LoVo (cell line): ENCODE results near the gene GASK1B.

ENCODE experiments used
- DNase-seq: peaks from one replicate; pipeline ENCODE4 v3.0.0-alpha.2; 2016; ENCODE audit warnings: low spot score

GASK1B gene

DNA sequence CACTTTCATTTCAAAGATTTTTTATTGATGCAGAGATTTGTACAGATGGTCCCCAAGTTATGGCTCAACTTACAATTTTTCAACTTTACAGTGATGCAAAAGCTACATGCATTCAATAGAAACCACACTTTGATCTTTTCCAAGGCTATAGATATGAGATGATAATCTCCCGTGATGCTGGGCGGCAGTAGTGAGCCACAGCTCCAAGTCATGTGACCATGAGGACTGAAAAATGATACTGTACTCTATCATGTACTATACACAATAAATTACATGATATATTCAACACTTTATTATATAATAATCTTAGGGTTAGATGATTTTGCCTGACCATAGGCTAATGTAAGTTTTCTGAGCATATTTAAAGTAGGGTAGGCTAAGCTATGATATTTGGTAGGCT, 14.0 kb upstream of the GASK1B start:
- DNase-seq, result no peak

DNA sequence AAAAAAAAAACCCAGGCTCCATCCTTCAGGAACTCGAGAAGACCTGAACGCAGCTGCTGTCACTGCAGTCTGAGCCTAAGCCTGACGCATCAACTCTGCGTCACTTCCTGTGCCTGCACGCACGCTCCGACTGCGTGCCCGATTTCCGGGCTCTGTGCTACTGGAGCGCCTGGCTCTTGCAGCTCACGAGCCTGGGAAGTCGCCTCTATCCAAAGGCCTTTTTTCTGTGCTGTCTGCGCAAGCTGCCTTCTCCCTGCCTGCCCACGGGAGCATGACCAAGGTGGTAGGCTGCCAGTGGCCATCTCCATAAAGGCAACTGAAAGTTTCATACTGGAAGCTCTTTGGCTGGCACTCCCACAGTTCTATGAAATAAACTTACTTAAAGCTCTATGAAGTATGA, 9.9 kb upstream of the GASK1B start:
- DNase-seq, result no peak

DNA sequence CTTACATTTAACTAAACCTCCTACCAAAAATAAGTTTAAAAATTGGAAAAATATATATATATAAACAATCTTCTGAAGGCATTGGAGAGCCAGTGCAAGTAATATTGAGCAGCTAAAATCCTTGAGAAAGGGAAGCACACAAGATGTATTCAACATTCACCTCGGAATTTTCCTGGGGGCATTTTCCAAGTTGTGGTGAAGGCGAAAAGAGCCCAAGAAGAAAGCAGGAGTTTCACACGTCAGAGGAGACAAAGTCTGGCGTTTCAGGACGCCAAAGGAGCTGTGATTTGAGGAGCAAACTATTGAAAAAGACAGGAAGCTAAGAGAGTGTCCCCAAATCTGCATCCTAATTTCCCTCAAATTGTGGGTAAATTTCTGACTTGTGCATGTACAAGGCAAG, 9.1 kb upstream of the GASK1B start:
- no peak for DNase-seq

DNA sequence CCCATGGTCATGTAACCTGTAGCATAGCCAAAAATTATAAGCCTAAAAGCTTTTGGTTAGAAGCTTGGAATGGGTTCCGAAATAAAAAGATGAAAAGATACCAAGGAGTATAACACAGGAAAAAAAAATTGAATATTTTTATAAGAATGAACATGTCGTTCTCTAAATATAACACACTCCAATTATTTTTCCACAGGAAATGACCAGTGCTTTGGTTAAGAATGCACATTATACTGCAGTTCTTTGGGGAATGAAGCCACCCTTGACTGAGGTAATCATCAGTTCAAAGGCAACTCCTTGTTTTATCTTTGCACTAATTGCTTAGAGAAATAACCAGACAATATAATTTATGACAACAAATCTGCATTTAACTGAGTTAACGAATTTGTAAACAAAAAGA, 6.6 kb upstream of the GASK1B start:
- no peak for DNase-seq

DNA sequence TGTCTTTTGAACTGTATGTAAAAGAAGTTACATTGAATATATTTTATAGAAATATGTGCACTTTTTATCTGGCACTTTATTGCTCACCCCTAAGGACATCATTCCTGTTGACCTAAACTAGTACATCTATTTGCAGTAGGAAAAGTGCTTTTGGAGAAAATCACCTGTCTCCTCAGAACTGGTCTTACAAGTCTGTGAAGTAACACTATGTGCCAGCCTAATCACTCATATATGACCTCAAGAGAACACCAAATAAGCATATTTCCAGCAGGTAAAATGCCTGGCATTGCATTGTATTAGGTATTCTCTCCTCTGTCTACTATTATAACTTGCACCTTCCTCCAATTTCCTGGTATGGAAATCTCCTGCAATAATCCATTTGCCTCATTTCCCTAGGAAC, 4.0 kb upstream of the GASK1B start:
- no peak for DNase-seq

DNA sequence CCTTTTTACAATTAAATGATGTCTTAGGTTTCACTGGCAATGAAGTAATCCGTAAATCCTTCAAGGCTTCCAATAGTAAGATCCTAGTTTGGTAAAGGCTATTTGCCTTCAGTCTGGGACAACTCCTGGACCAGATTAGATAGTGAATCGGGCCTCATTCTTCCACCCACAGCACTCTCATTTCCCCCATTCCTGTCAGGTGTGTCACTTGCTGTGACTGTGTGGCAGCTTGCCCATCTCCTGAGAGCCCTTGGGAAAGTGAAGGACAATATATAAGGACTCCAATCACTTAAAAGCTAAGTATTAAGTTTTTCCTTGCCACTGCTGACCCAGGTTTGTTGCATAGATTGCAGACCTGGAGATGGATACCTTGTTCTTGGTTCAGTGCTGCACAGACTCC, 3.3 kb upstream of the GASK1B start:
- peak; percentile 41 for DNase-seq

DNA sequence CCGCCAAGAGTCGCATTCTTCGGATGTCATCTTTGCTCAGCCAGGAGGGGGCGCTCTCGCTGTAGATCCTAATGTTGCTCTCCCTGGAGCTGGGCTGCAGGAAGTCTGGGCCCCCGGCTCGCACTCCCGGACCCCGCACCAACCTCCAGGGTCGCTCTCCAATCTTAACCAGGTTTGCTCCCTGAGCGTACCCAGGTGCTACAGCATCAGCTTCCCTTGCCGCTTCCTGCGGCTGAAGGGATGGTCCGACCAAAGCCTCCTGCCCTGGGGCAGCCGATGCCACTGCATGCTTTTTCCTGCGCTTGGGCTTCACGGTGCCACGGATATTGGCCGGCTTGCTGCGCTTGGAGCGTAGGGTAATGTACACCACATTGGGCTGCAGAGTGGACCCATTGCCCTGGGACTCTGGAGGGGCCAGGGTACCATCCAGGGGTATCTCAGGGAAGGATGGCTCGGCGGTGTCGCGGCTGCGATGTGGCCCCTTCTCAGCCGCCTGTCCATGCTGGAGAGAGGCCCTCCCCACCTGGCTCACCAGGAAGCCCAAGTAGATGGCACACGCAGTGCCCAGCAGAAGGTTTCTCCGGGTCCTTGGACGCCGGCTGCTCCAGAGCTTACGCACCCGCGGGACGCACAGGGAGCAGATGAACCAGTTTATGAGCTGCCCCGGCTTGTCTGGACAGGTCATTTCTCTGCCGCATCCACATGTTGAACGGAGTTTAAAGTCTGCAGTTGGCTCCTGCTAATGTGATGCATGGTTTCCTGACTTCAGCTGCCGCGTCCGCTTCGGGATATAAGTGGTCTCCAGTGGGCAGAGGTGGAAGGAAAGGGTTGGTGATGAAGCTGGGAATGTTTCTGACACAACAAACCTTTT, 1.9 kb downstream of the GASK1B start:
- no peak for DNase-seq

DNA sequence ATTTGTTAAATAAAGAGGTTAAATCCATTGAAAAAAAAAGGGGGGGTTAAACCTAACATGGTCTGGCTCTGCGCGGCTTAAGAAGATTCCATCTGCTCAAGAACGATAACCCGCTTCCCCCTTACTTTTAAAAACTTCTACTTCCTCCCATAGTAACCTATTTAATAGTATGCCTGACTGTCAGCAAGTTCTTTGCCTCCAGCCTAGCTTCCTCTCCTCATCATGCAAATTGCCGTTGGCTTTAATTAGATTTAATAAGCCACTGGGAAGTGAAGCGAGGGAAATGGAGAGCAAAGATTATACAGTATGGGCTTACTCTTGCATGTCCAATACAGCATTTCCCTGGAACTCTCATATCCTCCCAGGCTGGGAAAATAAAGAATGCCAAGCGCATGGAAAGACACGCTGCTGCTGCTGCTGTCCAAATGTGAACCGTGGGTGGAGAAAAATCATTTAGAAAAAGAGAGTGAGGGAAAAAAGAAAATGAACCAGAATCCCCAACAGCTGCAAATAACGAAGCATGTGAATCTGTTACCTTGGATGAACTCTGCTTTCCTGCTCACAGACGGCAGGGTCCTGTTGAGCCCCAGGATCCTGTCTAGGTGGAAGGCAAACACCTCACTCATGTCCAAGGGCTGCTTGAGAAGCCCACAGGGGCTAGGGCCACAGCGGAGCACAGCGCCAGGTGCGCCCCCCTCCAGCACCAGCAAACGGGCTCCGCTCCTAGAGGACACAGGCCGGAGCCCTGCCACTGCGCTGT, 2.7 kb downstream of the GASK1B start:
- DNase-seq, result no peak

DNA sequence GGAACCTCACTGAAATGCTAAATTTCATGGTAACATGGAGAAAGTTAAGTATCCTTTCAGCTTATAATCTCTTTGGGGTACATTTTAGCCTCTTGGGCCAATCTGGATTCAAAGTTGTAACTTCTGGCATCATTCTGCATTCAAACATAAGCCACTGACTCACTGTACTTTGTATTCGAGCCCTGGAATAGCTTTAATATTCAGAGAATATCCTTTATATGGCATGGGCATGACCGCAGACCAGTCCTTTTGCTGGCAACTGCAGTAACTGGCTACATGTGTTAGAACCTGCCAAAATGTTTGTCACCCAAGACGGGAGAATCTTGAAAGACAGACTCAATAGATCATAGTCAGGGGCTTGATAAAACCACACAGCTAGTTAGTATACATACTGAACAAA, 3.3 kb downstream of the GASK1B start:
- DNase-seq, result no peak

DNA sequence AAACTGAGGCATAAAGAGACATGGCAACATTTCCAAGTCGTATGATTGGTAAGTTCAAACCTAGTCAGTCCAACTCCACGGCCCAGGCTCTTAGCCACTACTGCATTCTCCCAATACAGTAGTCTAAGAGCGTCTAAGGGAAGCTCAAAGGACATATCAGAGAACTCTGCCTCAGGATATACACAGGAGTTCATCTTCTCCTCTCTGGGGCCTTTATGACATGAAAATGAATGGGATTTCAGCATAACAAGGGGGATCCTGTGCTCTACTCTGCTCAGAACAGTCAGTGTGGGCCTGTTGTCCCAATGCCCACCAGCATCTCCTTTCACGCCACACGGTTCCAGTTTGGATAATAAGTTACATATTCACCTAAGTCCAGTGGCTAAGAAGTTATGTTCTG, 4.2 kb downstream of the GASK1B start:
- DNase-seq, result no peak

DNA sequence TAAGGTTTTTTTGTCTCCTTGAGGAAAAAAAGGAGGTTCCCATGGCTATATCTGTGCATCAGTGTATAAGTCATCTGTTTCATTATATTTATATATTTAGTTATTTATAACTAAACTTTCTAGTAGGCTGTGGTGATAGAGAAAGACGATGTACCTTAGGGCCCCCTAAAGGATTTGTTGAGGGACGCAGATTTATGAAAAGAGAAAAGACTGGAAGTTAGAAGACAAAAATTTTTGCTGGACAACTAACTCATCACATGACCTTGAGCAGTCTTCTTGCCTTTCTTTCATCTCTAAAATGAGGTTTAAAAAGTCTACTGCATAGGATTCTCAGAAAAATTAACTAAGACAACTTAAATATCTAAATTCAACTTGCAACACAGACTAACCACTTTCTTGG, 6.1 kb downstream of the GASK1B start:
- DNase-seq, result no peak

DNA sequence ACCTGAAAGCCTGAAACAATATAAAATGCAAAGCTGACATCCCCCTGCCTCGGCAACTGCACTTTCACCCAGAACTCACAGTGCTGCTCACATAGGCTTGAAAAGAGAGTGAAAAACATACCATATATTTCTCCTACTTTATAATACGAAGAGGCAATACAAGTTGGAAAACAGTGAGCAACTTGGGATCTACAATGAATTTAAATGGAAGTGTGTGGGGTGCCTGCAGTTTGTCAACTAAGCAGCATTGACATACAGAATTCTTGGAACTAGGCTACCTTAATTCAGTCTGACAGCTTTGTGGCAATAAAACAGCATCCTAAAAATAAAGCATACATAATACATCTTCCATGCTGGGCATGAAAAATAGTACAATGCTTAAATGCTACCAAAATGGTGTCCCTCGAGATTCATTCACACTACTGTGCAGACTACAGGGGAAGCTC, 8.0 kb downstream of the GASK1B start:
- no peak for DNase-seq

DNA sequence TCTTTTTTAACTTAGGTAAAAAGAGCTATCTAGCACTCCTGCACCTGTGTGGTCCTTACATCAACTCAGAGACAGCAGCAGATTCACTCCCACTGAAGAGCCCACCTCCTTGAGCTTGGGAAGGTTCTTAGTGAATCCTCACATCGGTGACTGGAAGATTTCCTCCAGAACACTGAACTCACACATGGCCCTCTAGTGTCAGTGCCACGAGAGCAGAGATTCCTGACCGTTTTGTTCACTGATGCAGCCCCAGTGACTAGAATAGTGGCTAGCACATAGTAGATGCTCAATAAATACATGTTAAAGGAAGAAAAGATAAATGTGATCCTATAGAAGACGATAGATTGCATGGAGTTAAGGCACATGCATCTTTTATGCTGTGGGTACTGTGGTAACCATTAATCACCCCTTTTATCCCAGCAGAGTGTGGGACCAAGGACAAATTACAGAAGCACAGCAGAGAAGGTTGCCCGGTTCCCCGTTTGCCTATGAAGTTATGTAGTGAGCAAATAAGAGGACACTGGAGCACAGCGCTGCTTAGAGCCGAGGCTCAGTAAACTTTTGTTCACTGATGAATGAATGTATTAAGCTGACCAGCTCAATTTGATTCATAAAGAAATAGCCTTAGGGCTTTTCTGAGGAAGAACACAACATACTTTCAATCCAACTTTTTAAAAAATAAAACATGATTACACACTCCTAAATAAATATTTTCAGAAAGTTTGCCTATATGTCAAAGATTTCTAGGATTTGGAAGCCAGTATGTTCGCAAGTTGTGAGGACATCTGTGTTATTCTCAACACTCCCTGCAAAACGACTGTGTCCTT, 8.7 kb downstream of the GASK1B start:
- no peak for DNase-seq

DNA sequence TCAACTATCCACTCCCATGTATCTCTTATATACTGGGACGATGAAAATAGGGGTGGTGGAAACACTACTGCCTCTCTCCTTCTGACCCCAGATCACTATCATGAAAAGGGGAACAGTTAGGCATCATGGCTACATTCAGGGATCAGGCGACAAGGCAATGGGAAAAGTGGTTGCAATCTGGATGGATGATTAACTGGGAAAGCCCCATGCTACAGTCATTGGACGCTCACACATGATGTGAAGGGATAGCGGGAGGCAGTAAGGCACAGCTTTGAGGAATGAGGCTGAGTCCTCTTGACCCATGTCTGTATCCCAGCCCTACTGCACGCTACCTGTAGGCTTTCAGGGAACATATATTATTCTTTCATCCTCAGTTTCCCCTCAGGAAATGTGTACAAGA, 10.2 kb downstream of the GASK1B start:
- DNase-seq, result no peak

DNA sequence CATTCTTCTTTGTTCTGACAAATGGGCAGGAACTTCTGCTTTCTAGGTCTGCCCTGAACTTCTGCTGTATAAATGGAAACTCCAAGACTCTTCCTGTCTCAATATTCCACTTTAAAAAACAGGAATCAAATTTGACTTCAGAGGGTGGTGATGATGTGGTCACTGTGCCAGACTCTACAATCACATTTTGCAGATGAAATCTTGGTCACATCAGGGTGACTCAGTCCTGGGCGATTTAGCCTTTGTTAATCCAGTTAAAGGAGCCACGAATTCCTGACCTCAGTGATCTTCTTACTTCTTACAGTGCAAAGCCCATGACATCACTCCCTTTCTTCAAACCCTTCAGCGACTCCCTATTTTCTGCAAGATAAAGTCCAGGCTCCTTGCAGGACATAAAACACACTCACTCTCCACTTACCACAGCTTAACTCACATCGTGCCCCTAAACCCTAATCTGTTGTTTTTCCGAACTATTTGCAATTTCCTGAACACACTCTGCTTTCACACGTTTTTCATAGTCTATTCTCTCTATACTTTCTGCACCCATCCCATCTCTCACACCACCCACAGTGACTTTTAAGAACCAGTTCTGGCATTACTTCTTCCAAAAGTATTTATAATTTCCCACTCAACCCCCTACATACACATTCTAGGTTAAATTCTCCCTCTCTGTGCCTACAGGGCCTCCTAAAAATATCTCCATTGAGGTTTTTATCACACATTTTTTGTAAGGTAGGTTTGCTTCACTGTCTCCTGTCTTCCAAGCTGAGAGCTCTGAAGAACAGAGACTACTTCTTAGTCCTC, 11.1 kb downstream of the GASK1B start:
- peak; percentile 25 for DNase-seq

DNA sequence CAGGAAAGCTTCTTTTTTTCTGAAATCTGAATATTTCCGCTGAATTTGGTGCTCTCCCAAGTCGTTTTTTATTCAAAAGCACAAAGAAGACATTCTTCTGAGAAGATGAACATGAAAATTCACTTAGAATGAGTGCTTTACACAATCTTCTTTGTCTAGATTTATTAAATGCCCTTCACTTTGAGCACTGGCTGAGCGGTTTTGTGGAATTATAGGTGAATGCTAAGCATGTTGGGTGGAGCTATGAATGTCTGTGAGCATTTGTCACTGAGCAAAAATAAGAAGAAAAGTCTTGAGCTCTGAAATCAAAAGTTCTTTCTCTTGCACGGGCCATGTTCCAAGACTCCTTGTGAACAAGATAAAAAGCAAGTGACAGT, 13.1 kb downstream of the GASK1B start:
- no peak for DNase-seq

DNA sequence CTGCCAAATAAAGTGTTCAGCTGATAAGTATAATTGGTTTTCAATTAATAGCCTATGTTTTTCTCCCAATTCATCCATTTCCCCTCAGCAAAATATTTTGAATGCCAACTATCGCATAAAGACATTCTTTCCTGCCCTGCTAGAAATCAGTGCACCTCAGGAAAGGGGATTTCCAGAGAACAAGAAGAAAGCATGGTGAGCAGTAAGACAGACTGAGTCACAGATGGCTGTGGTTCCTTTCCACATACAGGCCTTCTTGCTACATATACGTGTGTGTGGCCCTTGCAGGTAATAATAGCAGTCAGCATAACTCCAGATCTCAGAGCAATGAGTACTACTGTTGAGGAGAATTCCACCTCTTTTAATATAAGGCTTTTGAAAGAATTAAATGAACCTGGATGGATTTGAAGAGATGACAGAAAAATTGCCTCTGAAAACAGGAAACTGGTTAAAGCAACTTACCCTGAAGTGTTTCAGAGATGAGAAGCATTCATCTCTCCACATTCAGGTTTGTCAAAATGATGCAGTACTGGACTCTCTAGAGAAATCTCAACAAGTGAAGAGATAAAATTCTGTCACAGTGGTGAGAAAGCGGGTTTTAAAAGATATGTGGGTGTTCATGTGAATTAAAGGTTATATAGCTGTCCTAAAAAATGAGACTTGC, 13.6 kb downstream of the GASK1B start:
- no peak for DNase-seq

DNA sequence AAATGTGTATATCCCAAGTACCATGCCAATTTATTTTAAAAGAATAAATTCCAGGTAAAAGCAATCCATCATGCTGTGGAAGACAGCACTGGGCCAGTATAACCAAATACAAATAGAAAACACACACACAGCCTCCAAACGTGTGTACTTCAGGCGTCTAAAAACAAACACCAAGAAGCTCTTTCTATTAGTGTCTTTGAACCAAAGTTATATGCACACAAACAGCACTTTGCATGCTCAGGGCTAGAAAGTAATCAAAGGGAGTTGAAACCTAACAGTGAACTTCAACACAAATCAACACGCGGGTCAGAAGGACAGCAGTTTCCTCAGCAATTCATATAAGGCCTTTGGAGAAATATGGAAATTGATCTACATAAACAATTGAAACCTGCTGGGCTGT, 15.4 kb downstream of the GASK1B start:
- no peak for DNase-seq

DNA sequence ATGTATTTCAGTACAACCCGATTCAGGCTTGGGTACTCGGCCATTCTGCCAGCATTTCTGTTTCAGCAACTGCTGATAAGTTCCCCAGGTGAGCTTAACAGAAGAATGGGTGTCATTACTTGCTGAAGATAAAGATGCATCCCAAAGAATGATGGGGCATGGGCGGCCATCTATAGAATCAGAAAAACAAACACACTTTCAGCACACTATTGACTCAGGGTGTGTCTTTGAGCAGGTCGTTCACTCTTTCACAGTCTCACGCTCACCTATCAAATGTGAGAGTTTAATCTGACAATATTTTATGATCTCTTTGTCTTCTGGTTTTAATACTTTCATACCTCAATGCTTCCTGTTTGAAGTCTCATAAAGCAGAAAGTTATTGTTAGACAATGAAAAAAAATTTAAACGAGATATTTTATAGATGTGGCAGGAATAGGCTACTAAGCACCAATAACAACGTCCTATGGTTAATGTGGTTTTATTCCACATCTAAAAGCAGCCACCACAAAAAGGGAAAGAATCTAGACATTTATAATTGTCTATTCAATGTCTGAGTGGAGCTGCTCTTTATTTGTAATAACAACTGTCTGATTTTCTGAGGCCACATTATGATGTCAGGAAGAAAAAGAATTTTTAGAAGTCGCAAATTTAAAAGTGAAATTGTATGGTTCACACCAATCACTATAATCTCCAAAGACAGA, 17.0 kb downstream of the GASK1B start:
- peak; percentile 26 for DNase-seq

DNA sequence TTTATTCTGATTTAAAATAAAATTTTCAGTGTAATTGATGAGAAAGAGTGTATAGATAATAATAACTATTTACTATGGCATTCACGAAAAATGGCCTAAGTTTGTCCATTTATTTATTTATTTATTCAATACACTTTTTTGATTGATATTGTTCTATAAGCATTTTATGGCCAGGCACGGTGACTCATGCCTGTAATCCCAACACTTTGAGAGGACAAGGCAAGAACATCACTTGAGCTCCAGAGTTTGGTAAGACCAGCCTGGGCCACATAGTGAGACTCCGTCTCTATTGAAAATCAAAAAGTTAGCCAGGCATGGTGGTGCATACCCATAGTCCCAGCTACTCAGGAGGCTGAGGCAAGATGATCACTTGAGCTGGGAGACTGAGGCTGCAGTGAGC, 25.7 kb downstream of the GASK1B start:
- no peak for DNase-seq

DNA sequence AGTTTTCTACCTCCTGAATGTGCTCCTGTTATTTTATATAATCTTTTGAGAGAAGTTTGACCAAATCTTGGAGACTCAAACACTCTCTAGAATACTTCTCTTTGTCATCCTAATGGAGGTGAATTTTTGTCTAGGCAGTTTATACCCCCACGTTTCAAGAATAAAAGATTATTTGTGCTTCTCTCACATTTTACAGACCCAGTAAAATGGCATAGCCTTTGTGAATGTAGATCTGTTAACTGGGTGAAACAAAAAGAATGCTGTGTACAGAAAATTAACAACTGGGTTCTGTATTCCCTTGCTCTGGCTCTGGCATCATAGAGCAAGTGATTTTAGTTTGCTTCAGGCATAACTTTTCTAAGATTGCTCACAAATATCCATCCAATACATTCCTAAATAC, 26.1 kb downstream of the GASK1B start:
- DNase-seq, result no peak
